ENCODE data around the gene IQSEC2.

Gene IQSEC2

GRCh38 chrX:53257166-53257565 is 24.2 kb downstream of the IQSEC2 start:
- no peaks in the 10 kb centered on the region for H3K4me1 ChIP-seq (ENCODE audit: control insufficient read depth, insufficient read depth, low read length, poor library complexity, severe bottlenecking)
- H3K36me3 ChIP-seq (ENCODE audit: control insufficient read depth, insufficient read depth, low read length), result no peaks in the 10 kb centered on the region
- H3K27me3 ChIP-seq (replicated peaks; ENCODE audit: control insufficient read depth, insufficient read depth, low read length, poor library complexity, severe bottlenecking), result no peaks in the 10 kb centered on the region
- H3K4me3 ChIP-seq (ENCODE audit: insufficient read depth, low read depth, low read length, poor library complexity, severe bottlenecking), result no peak overlapping the region
- no peaks in the 10 kb centered on the region for H3K9me3 ChIP-seq (ENCODE audit: control insufficient read depth, low read length)
- H3K27ac ChIP-seq (ENCODE audit: insufficient read depth, low read length, poor library complexity, severe bottlenecking), result no peak overlapping the region
- no peak for DNase-seq

GRCh38 chrX:53256446-53257041 is 24.8 kb downstream of the IQSEC2 start:
- no peaks in the 10 kb centered on the region for H3K9me3 ChIP-seq (ENCODE audit: control insufficient read depth, low read length)
- H3K27ac ChIP-seq (ENCODE audit: insufficient read depth, low read length, poor library complexity, severe bottlenecking), result no peak overlapping the region
- DNase-seq, result no peak
- H3K4me3 ChIP-seq (ENCODE audit: insufficient read depth, low read depth, low read length, poor library complexity, severe bottlenecking), result no peak overlapping the region
- H3K36me3 ChIP-seq (ENCODE audit: control insufficient read depth, insufficient read depth, low read length), result no peaks in the 10 kb centered on the region
- no peaks in the 10 kb centered on the region for H3K4me1 ChIP-seq (ENCODE audit: control insufficient read depth, insufficient read depth, low read length, poor library complexity, severe bottlenecking)
- H3K27me3 ChIP-seq (replicated peaks; ENCODE audit: control insufficient read depth, insufficient read depth, low read length, poor library complexity, severe bottlenecking), result no peaks in the 10 kb centered on the region

- Histone ChIP-seq H3K9me3 (ENCODE audit: control insufficient read depth, low read length) (no peaks in the 10 kb centered on the region), H3K4me1 (ENCODE audit: control insufficient read depth, insufficient read depth, low read length, poor library complexity, severe bottlenecking) (no peaks in the 10 kb centered on the region), H3K4me3 (ENCODE audit: insufficient read depth, low read depth, low read length, poor library complexity, severe bottlenecking) (no peak overlapping the region), H3K27ac (ENCODE audit: insufficient read depth, low read length, poor library complexity, severe bottlenecking) (no peak overlapping the region), H3K36me3 (ENCODE audit: control insufficient read depth, insufficient read depth, low read length) (no peaks in the 10 kb centered on the region), H3K27me3 (replicated peaks; ENCODE audit: control insufficient read depth, insufficient read depth, low read length, poor library complexity, severe bottlenecking) (no peaks in the 10 kb centered on the region)
- DNase-seq, result no peak
Measured at GRCh38 chrX:53255738-53256191, 25.6 kb downstream of the IQSEC2 start.

- Histone ChIP-seq H3K36me3 (ENCODE audit: control insufficient read depth, insufficient read depth, low read length) (no peaks in the 10 kb centered on the region), H3K4me1 (ENCODE audit: control insufficient read depth, insufficient read depth, low read length, poor library complexity, severe bottlenecking) (no peaks in the 10 kb centered on the region), H3K27me3 (replicated peaks; ENCODE audit: control insufficient read depth, insufficient read depth, low read length, poor library complexity, severe bottlenecking) (no peaks in the 10 kb centered on the region), H3K27ac (ENCODE audit: insufficient read depth, low read length, poor library complexity, severe bottlenecking) (no peak overlapping the region), H3K4me3 (ENCODE audit: insufficient read depth, low read depth, low read length, poor library complexity, severe bottlenecking) (no peak overlapping the region), H3K9me3 (ENCODE audit: control insufficient read depth, low read length) (no peaks in the 10 kb centered on the region)
- DNase-seq, result no peak
Measured at GRCh38 chrX:53254570-53255461, 26.6 kb downstream of the IQSEC2 start.

GRCh38 chrX:53253293-53254020 is 27.9 kb downstream of the IQSEC2 start:
- Histone ChIP-seq H3K27me3 (replicated peaks; ENCODE audit: control insufficient read depth, insufficient read depth, low read length, poor library complexity, severe bottlenecking) (no peaks in the 10 kb centered on the region), H3K4me3 (ENCODE audit: insufficient read depth, low read depth, low read length, poor library complexity, severe bottlenecking) (no peak overlapping the region), H3K36me3 (ENCODE audit: control insufficient read depth, insufficient read depth, low read length) (no peaks in the 10 kb centered on the region), H3K27ac (ENCODE audit: insufficient read depth, low read length, poor library complexity, severe bottlenecking) (no peak overlapping the region), H3K9me3 (ENCODE audit: control insufficient read depth, low read length) (no peaks in the 10 kb centered on the region), H3K4me1 (ENCODE audit: control insufficient read depth, insufficient read depth, low read length, poor library complexity, severe bottlenecking) (no peaks in the 10 kb centered on the region)
- no peak for DNase-seq

- H3K27me3 ChIP-seq (replicated peaks; ENCODE audit: control insufficient read depth, insufficient read depth, low read length, poor library complexity, severe bottlenecking), result no peaks in the 10 kb centered on the region
- no peaks in the 10 kb centered on the region for H3K36me3 ChIP-seq (ENCODE audit: control insufficient read depth, insufficient read depth, low read length)
- H3K4me1 ChIP-seq (ENCODE audit: control insufficient read depth, insufficient read depth, low read length, poor library complexity, severe bottlenecking), result no peaks in the 10 kb centered on the region
- no peak overlapping the region for H3K4me3 ChIP-seq (ENCODE audit: insufficient read depth, low read depth, low read length, poor library complexity, severe bottlenecking)
- H3K27ac ChIP-seq (ENCODE audit: insufficient read depth, low read length, poor library complexity, severe bottlenecking), result no peak overlapping the region
- no peaks in the 10 kb centered on the region for H3K9me3 ChIP-seq (ENCODE audit: control insufficient read depth, low read length)
- no peak for DNase-seq
Measured at GRCh38 chrX:53251307-53251706, 30.1 kb downstream of the IQSEC2 start.

- DNase-seq, result no peak
- H3K4me3 ChIP-seq (ENCODE audit: insufficient read depth, low read depth, low read length, poor library complexity, severe bottlenecking), result no peak overlapping the region
- no peaks in the 10 kb centered on the region for H3K36me3 ChIP-seq (ENCODE audit: control insufficient read depth, insufficient read depth, low read length)
- no peaks in the 10 kb centered on the region for H3K9me3 ChIP-seq (ENCODE audit: control insufficient read depth, low read length)
- no peaks in the 10 kb centered on the region for H3K27me3 ChIP-seq (replicated peaks; ENCODE audit: control insufficient read depth, insufficient read depth, low read length, poor library complexity, severe bottlenecking)
- H3K4me1 ChIP-seq (ENCODE audit: control insufficient read depth, insufficient read depth, low read length, poor library complexity, severe bottlenecking), result no peaks in the 10 kb centered on the region
- no peak overlapping the region for H3K27ac ChIP-seq (ENCODE audit: insufficient read depth, low read length, poor library complexity, severe bottlenecking)
Measured at GRCh38 chrX:53250556-53250955, 30.8 kb downstream of the IQSEC2 start.

GRCh38 chrX:53249408-53250042 is 31.9 kb downstream of the IQSEC2 start:
- DNase-seq, result no peak
- Histone ChIP-seq H3K27me3 (replicated peaks; ENCODE audit: control insufficient read depth, insufficient read depth, low read length, poor library complexity, severe bottlenecking) (no peaks in the 10 kb centered on the region), H3K27ac (ENCODE audit: insufficient read depth, low read length, poor library complexity, severe bottlenecking) (no peak overlapping the region), H3K9me3 (ENCODE audit: control insufficient read depth, low read length) (no peaks in the 10 kb centered on the region), H3K36me3 (ENCODE audit: control insufficient read depth, insufficient read depth, low read length) (no peaks in the 10 kb centered on the region), H3K4me1 (ENCODE audit: control insufficient read depth, insufficient read depth, low read length, poor library complexity, severe bottlenecking) (no peaks in the 10 kb centered on the region), H3K4me3 (ENCODE audit: insufficient read depth, low read depth, low read length, poor library complexity, severe bottlenecking) (no peak overlapping the region)

- Histone ChIP-seq H3K4me1 (ENCODE audit: control insufficient read depth, insufficient read depth, low read length, poor library complexity, severe bottlenecking) (no peaks in the 10 kb centered on the region), H3K9me3 (ENCODE audit: control insufficient read depth, low read length) (no peaks in the 10 kb centered on the region), H3K27ac (ENCODE audit: insufficient read depth, low read length, poor library complexity, severe bottlenecking) (no peak overlapping the region), H3K4me3 (ENCODE audit: insufficient read depth, low read depth, low read length, poor library complexity, severe bottlenecking) (no peak overlapping the region), H3K27me3 (replicated peaks; ENCODE audit: control insufficient read depth, insufficient read depth, low read length, poor library complexity, severe bottlenecking) (no peaks in the 10 kb centered on the region), H3K36me3 (ENCODE audit: control insufficient read depth, insufficient read depth, low read length) (no peaks in the 10 kb centered on the region)
- no peak for DNase-seq
Measured at GRCh38 chrX:53247928-53248327, 33.5 kb downstream of the IQSEC2 start.

Measured in effector memory CD4-positive, alpha-beta T cell (primary cell).